Transverse colon (tissue), 4 donors: ENCODE data around the gene ARHGAP33. TPM values are rescaled to one million over a fixed set of nuclear protein-coding genes. Genes with fewer than 3 reads are reported as not detected.

Experiments
- DNase-seq: peaks from one replicate; pipeline ENCODE4 v3.0.0-alpha.2; 2019
- H3K27ac ChIP-seq, 4 donors: fragments of 200-600 bp; sonication (generic); 2 replicates each; pipeline ENCODE4 v1.5.1; 2016 to 2018; ENCODE audit warnings: inconsistent platforms in 4 of 4
- H3K27me3 ChIP-seq: fragments of 200-600 bp; sonication (generic); 2 replicates; pipeline ENCODE4 v1.5.1; 2017; ENCODE audit warnings: inconsistent platforms
- H3K36me3 ChIP-seq, 4 donors: fragments of 200-600 bp; sonication (generic); 2 replicates each; pipeline ENCODE4 v1.5.1; 2017 to 2019; ENCODE audit warnings: inconsistent platforms in 4 of 4
- H3K4me1 ChIP-seq, 4 donors: fragments of 200-600 bp; sonication (generic); 2 replicates each; pipeline ENCODE4 v1.5.1; 2017 to 2020; ENCODE audit warnings: inconsistent platforms in 4 of 4
- H3K4me3 ChIP-seq, 4 donors: fragments of 200-600 bp; sonication (generic); 1 replicate in 1 of 4; 2 replicates in 3 of 4; pipeline versions ENCODE4 v1.5.1 to v1.6.1; 2017 to 2019; ENCODE audit warnings: inconsistent platforms in 4 of 4
- H3K9me3 ChIP-seq, 2 donors: fragments of 200-600 bp; sonication (generic); 2 replicates each; pipeline ENCODE4 v1.5.1; 2017 to 2019; ENCODE audit warnings: inconsistent platforms in 2 of 2
- EP300 ChIP-seq: sonication (generic); formaldehyde crosslinking; IDR thresholded peaks from one replicate; pipeline ENCODE4 v1.6.1; 2017; ENCODE audit warnings: antibody characterized with exemption, low read depth
- POLR2A ChIP-seq: fragments of 450-650 bp; IDR thresholded peaks from one replicate; pipeline ENCODE4 v1.6.1; 2016; ENCODE audit warnings: antibody characterized with exemption, mild to moderate bottlenecking, moderate library complexity
- POLR2AphosphoS5 ChIP-seq, 3 donors: sonication (generic); formaldehyde crosslinking; IDR thresholded peaks; one replicate each; pipeline ENCODE4 v1.6.1; 2016; ENCODE audit warnings: antibody characterized with exemption in 3 of 3
- WGBS, 2 donors: methylation state at CpG; one replicate each; pipeline ENCODE4 v1.1.5; 2018; ENCODE audit warnings: low coverage in 1 of 2; 5-methylcytosine and 5-hydroxymethylcytosine counted together
- in situ Hi-C, 4 donors: fragments of 200-750 bp; cut with MboI; loops; one replicate each; pipeline versions ENCODE4 v1.15.0 to v1.15.1; 2017; ENCODE audit warnings: low sequenced_read_pairs in 3 of 4, low pct_ligation_motif_present in 1 of 4, low pct_unique_long_range_greater_than_20kb in 1 of 4
- intact Hi-C: fragments of 100-400 bp; cut with DNase I; formaldehyde crosslinking; loops from one replicate; pipeline ENCODE4 v1.15.1; 2023; ENCODE audit warnings: low total_unique reads
- total RNA-seq, 4 donors: library from RNA; depleted of rRNA; stranded (reverse); fragments of >200 nt; gene quantifications; one replicate each; pipeline ENCODE4 v1.1.0, GENCODE V29; 2016
- TF ChIP-seq, protein P1 (sequence below), 5 experiments: fragments of 200-600 bp in 3 of 5; fragments of 450-650 bp in 2 of 5; sonication (generic) in 3 of 5; IDR thresholded peaks; 1 replicate in 2 of 5; 2 replicates in 3 of 5; pipeline ENCODE4 v1.5.1; 2016 to 2017; ENCODE audit warnings: antibody characterized with exemption in 5 of 5, inconsistent platforms in 3 of 5, mild to moderate bottlenecking in 2 of 5, moderate library complexity in 1 of 5

The ARHGAP33 gene
- total RNA-seq, 4 donors from 2014 or later = 6.7 to 70.3 (median 17.2) TPM

- TF ChIP-seq POLR2A (no peak), EP300 (no peak), POLR2AphosphoS5 (IDR thresholded peaks at IDR 0.05) (no peak)
- TF ChIP-seq, protein P1, sequence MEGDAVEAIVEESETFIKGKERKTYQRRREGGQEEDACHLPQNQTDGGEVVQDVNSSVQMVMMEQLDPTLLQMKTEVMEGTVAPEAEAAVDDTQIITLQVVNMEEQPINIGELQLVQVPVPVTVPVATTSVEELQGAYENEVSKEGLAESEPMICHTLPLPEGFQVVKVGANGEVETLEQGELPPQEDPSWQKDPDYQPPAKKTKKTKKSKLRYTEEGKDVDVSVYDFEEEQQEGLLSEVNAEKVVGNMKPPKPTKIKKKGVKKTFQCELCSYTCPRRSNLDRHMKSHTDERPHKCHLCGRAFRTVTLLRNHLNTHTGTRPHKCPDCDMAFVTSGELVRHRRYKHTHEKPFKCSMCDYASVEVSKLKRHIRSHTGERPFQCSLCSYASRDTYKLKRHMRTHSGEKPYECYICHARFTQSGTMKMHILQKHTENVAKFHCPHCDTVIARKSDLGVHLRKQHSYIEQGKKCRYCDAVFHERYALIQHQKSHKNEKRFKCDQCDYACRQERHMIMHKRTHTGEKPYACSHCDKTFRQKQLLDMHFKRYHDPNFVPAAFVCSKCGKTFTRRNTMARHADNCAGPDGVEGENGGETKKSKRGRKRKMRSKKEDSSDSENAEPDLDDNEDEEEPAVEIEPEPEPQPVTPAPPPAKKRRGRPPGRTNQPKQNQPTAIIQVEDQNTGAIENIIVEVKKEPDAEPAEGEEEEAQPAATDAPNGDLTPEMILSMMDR (IDR thresholded peaks at IDR 0.05) = no peak
- H3K27ac ChIP-seq = peak overlapping the region; percentile 82 to 97 (median 88)
- peaks cover 0 to 7% (median 3%) of the 10 kb centered on the region in 4 donors for H3K36me3 ChIP-seq
- no peak for DNase-seq
- peak overlapping the region in 3 of 4 donors; percentile 46 to 63 (median 52) for H3K4me3 ChIP-seq
- peaks cover 7 to 21% (median 14%) of the 10 kb centered on the region in 4 donors for H3K4me1 ChIP-seq
- no peaks in the 10 kb centered on the region for H3K27me3 ChIP-seq
- in situ Hi-C loops = no loop called here
- WGBS, 2 donors = 80 to 84% methylated on average over 2 to 29 of the region's 29 CpGs
- intact Hi-C loops = loop anchor here (10.0 kb wide), 1 partner anchor 195 kb away; the partner anchor contains the start of gene LRFN3
- H3K9me3 ChIP-seq = no peaks in the 10 kb centered on the region
Observed at GRCh38 chr19:35739275-35740107, 35.9 kb upstream of the ARHGAP33 start.

GRCh38 chr19:35740108-35740422 is 35.3 kb upstream of the ARHGAP33 start:
- no peak for DNase-seq
- WGBS, 2 donors = 2% methylated on average over 16 of the region's 16 CpGs; no CpG with 5 or more reads in 1 of the 2 donors
- intact Hi-C loops = loop anchor here (10.0 kb wide), 1 partner anchor 195 kb away; the partner anchor contains the start of gene LRFN3

GRCh38 chr19:35740423-35741202 is 34.8 kb upstream of the ARHGAP33 start:
- intact Hi-C loops = loop anchor here (10.0 kb wide), 1 partner anchor 194 kb away; the partner anchor contains the start of gene LRFN3
- 1% methylated on average over 62 of the region's 63 CpGs; no CpG with 5 or more reads in 1 of the 2 donors for WGBS, 2 donors
- Histone ChIP-seq H3K36me3 (peaks cover 0 to 7% (median 3%) of the 10 kb centered on the region in 4 donors), H3K4me1 (peaks cover 8 to 22% (median 16%) of the 10 kb centered on the region in 4 donors), H3K27me3 (no peaks in the 10 kb centered on the region), H3K9me3 (no peaks in the 10 kb centered on the region), H3K4me3 (peak overlapping the region; percentile 49 to 63 (median 54)), H3K27ac (peak overlapping the region; percentile 82 to 97 (median 88))
- in situ Hi-C loops = no loop called here
- peak; percentile 98 for DNase-seq
- TF ChIP-seq, protein P1 (IDR thresholded peaks at IDR 0.05) = peak in 2 of 5 experiments; percentile 25 to 33
- TF ChIP-seq POLR2AphosphoS5 (IDR thresholded peaks at IDR 0.05) = peak; percentile 24 to 66 (median 66)
- peak; percentile 68 for TF ChIP-seq EP300
- peak; percentile 52 for TF ChIP-seq POLR2A

More at GRCh38 chr19:35740108-35740422, 35.3 kb upstream of the ARHGAP33 start:
- TF ChIP-seq, protein P1 (IDR thresholded peaks at IDR 0.05) = no peak
- TF ChIP-seq POLR2A (no peak), EP300 (no peak), POLR2AphosphoS5 (IDR thresholded peaks at IDR 0.05) (no peak)
- no peaks in the 10 kb centered on the region for H3K27me3 ChIP-seq
- peak overlapping the region; percentile 46 to 63 (median 50) for H3K4me3 ChIP-seq
- H3K9me3 ChIP-seq = no peaks in the 10 kb centered on the region
- in situ Hi-C loops = no loop called here
- H3K27ac ChIP-seq = peak overlapping the region; percentile 82 to 97 (median 88)
- peaks cover 0 to 7% (median 3%) of the 10 kb centered on the region in 4 donors for H3K36me3 ChIP-seq
- peaks cover 8 to 22% (median 16%) of the 10 kb centered on the region in 4 donors for H3K4me1 ChIP-seq

DNA sequence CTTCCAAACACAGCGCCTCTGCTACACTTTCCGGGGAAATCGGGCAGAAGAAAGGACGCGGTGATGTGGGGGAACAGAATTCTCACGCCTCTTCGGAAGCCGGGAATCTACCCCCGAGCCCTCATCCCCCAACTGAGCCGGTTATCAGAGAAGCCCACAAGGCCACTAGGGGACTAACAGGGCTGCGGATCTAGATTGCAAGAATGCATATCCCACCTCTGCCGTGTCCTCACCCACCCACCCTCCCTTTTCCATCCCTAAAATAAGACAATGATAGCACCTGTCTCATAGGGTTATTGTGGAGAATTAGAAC is 34.2 kb upstream of the ARHGAP33 start:
- H3K36me3 ChIP-seq = peaks cover 0 to 7% (median 3%) of the 10 kb centered on the region in 4 donors
- no peak for DNase-seq
- H3K4me3 ChIP-seq = peak overlapping the region; percentile 49 to 63 (median 54)
- in situ Hi-C loops (no loop called here), intact Hi-C loops (loop anchor here (10.0 kb wide), 1 partner anchor 194 kb away; the partner anchor contains the start of gene LRFN3)
- H3K9me3 ChIP-seq = no peaks in the 10 kb centered on the region
- peaks cover 11 to 27% (median 20%) of the 10 kb centered on the region in 4 donors for H3K4me1 ChIP-seq
- H3K27me3 ChIP-seq = no peaks in the 10 kb centered on the region
- 0 to 3% methylated on average over 1 to 9 of the region's 12 CpGs for WGBS, 2 donors
- TF ChIP-seq POLR2A (no peak), EP300 (no peak), POLR2AphosphoS5 (IDR thresholded peaks at IDR 0.05) (no peak)
- TF ChIP-seq, protein P1 (IDR thresholded peaks at IDR 0.05) = no peak
- peak overlapping the region; percentile 82 to 97 (median 88) for H3K27ac ChIP-seq
